Dermis microvascular lymphatic vessel endothelial cell (primary cell): Measurements from ENCODE around the gene CHCHD2. TPM values are rescaled to one million over a fixed set of nuclear protein-coding genes. Genes with fewer than 3 reads are reported as not detected.
"Not testable (repeated sequence)": the region's sequence is repeated elsewhere in the genome, so short reads cannot be mapped to it uniquely, and the experiment has no call there.

Experiments used
- DNase-seq, 2 donors: peaks; one replicate each; pipeline versions ENCODE4 v3.0.0 to v3.0.0-alpha.2; 2010; ENCODE audit warnings: low read depth in 2 of 2
- total RNA-seq: library from RNA; depleted of rRNA; stranded (reverse); fragments of >200 nt; gene quantifications from 2 replicates; pipeline ENCODE4 v1.2.1, GENCODE V29; 2014

CHCHD2 gene
- total RNA-seq, 1 donor from 2014 or later, result 295 TPM

- peak in 1 of 2 donors; percentile 73 for DNase-seq
These were observed 23.0 kb downstream of the CHCHD2 start for GRCh38 chr7:56083150-56083785.

DNA sequence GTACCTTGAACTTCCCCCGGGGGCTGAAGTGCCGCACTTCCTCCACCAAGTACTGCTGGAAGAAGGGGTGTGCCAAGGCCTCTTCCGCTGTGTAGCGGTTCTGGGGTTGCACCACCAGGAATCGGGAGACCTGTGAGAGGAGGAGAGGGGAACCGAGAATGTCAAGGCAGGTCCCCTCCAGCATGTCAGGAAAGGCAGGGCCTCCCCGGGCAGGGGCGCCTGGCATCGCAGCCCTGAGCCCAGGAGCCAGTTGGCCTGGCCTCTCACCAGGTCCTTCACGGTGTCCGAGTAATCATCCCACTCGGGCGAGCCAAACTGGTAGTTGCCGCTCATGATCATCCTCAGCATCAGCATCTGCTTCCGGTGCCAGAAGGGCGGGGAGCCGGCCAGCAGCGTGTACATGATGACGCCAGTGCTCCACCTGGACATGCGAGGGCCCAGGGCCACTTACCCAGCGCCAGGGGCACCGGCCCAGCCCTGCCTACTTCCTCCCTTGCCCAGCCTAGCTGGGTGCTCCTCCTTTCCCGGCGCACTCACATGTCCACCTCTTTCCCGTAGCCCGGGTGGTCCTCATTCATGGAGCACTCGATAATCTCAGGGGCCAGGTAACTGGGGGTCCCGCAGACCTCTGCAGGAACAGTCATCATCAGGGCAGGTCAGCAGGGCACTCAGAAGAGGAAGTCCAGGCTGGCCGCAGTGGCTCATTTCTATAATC lies 24.5 kb downstream of the CHCHD2 start:
- DNase-seq, result no peak

DNA sequence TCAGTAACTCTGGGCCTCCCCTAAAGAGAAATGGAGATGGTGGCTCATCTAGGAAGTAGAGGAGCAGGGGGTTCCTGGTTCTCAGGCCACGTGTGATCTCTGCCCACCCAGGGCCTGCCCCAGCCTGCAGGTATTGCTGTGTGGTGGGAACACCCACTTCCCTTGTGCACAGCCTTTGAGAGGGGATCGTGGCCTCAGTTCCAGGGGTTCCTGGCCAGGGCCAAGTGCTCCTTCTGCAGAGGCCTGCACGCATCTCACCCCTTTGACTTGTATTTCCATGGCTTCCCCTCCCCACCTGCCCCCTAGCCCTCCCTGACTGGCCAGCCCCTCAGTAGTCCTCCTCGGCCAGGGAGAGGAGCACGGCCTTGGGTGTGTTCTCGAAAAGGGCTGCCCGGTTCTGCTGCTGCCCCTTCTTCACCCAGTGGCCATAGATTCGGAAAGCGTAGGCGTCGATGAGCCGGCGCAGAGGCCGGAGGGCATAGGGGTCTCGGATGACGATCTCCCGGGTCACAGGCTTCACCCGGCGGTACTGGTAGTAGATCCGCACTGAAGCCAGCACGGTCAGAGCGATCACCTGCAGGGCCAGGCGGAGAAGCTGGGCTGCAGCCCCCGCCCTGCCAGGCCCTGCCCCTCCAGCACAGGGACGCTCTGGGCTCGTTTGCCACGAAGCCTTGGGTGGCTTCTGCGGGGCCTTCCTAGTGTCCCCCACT lies 25.4 kb downstream of the CHCHD2 start:
- not testable (repeated sequence) for DNase-seq

DNA sequence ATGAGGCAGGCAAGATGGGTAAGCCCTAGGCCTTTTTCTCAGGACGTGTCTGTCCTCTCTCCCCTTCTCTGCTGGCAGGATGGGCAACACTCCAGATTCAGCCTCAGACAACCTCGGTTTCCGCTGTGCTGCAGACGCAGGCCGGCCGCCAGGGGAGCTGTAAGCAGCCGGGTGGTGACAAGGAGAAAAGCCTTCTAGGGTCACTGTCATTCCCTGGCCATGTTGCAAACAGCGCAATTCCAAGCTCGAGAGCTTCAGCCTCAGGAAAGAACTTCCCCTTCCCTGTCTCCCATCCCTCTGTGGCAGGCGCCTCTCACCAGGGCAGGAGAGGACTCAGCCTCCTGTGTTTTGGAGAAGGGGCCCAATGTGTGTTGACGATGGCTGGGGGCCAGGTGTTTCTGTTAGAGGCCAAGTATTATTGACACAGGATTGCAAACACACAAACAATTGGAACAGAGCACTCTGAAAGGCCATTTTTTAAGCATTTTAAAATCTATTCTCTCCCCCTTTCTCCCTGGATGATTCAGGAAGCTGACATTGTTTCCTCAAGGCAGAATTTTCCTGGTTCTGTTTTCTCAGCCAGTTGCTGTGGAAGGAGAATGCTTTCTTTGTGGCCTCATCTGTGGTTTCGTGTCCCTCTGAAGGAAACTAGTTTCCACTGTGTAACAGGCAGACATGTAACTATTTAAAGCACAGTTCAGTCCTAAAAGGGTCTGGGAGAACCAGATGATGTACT lies 26.7 kb downstream of the CHCHD2 start:
- DNase-seq, result peak; percentile 29 to 90

DNA sequence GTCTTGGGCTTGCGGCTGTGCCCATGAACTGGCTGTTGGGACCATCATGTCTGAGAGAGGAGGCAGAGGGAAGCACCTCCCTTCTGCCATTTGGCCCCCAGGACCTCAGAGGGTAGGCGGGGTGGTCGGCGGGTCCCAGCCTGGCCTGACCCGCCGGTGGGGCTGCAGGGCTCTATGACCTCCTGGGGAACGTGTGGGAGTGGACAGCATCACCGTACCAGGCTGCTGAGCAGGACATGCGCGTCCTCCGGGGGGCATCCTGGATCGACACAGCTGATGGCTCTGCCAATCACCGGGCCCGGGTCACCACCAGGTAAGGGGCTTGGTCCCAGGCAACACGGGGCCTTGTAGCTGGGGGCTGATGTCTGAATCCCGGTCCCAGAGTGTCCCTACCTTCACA lies 28.1 kb downstream of the CHCHD2 start:
- DNase-seq, result no peak

DNA sequence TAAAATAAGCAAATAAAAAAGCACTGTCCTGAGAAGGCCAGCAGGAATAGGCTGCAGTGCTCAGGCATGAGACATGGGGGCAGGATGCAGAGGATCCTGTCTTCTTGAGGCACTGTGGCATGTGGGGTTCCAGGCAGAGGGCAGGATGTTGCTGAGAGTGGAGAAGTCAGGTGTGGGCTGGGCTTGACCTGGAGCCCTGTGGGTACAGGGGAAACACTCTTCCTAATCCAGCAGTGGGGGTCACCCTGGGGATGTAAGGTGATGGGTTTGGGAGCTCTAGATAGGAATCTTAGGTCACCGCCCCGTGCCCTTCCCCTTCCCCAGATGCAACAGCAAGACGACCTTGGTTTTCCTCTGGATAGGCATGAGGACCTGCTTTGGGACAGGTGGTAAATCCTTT lies 28.6 kb downstream of the CHCHD2 start:
- DNase-seq, result no peak

GRCh38 chr7:56074371-56074791 lies 31.9 kb downstream of the CHCHD2 start:
- DNase-seq, result peak; percentile 81 to 90

GRCh38 chr7:56066376-56066775 lies 39.9 kb downstream of the CHCHD2 start:
- not testable (repeated sequence) for DNase-seq

GRCh38 chr7:56063882-56064625 lies 42.2 kb downstream of the CHCHD2 start, which contains the start of gene SUMF2:
TSS of gene SUMF2 (plus strand) at chr7:56064286. CDS start at chr7:56064312, 26 bp downstream.
- DNase-seq, result peak; percentile 78 to 91

DNA sequence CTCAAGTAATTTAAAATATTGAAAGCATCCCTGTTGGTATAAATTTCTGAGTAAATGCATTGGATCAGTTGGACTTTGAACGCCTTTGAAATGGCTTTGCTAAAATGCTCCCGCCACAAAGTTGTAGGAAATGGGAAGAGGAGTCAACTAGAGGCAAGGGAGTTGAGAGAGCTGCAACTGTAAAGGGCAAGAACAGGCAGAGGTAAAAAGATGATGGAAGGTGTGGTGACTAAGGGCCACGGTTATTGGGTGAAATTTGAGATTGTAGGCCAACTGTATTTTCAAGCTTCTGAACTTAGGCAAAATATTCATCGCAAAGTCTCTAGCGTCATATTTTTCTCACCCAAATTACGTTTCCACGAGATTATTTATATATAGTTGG lies 42.8 kb downstream of the CHCHD2 start:
- no peak for DNase-seq

GRCh38 chr7:56062382-56062781 lies 43.9 kb downstream of the CHCHD2 start:
- DNase-seq, result peak in 1 of 2 donors; percentile 64

- no peak for DNase-seq
These were observed 52.3 kb downstream of the CHCHD2 start for GRCh38 chr7:56053993-56054392.

DNA sequence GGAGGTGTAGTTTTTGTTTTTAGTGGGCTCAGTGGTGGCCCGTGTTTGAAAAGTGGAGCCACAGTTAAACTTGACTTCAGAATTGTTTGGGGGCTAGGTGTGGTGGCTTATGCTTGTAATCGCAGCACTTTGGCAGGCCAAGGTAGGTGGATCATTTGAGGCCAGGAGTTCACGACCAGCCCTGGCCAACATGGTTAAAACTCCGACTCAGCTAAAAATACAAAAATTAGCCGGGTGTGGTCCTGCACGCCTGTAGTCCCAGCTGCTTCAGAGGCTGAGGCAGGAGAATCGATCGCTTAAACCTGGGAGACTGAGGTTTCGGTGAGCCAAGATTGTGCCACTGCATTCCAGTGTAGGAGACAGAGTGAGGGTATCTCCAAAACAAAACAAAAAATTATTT lies 52.9 kb downstream of the CHCHD2 start:
- no peak for DNase-seq

Other genes starting within 250 kb of the CHCHD2 start
- not detected in 2 replicates for gene SEPTIN14, start 243.7 kb downstream of the CHCHD2 start, total RNA-seq
- 2.1 and 2.6 TPM in 2 replicates for gene ZNF713, start 219.0 kb downstream of the CHCHD2 start, total RNA-seq
- 17.4 and 18.1 TPM in 2 replicates for gene MRPS17, start 154.6 kb downstream of the CHCHD2 start, total RNA-seq
- gene NIPSNAP2, start 141.9 kb downstream of the CHCHD2 start, total RNA-seq, result 41.3 and 43.9 TPM in 2 replicates
- gene PSPH, start 55.0 kb downstream of the CHCHD2 start, total RNA-seq, result 21.5 and 29.1 TPM in 2 replicates
- 171 and 229 TPM in 2 replicates for gene CCT6A, start 54.7 kb downstream of the CHCHD2 start, total RNA-seq
- gene SUMF2, start 42.2 kb downstream of the CHCHD2 start, total RNA-seq, result 151 and 194 TPM in 2 replicates
- gene PHKG1, start 13.5 kb downstream of the CHCHD2 start, total RNA-seq, result 0.13 and 0.38 TPM in 2 replicates
- not detected in 2 replicates for gene NUPR2, start 9.9 kb upstream of the CHCHD2 start, total RNA-seq